Right forelimb (tissue), 1 donor: ENCODE data around the gene DDX47.
A peak's percentile ranks its signal among the peaks of the same experiment; 100 is the strongest.

Experiments
- DNase-seq: peaks from one replicate; pipeline ENCODE4 v3.0.0-alpha.2; 2018

DDX47 gene

DNA sequence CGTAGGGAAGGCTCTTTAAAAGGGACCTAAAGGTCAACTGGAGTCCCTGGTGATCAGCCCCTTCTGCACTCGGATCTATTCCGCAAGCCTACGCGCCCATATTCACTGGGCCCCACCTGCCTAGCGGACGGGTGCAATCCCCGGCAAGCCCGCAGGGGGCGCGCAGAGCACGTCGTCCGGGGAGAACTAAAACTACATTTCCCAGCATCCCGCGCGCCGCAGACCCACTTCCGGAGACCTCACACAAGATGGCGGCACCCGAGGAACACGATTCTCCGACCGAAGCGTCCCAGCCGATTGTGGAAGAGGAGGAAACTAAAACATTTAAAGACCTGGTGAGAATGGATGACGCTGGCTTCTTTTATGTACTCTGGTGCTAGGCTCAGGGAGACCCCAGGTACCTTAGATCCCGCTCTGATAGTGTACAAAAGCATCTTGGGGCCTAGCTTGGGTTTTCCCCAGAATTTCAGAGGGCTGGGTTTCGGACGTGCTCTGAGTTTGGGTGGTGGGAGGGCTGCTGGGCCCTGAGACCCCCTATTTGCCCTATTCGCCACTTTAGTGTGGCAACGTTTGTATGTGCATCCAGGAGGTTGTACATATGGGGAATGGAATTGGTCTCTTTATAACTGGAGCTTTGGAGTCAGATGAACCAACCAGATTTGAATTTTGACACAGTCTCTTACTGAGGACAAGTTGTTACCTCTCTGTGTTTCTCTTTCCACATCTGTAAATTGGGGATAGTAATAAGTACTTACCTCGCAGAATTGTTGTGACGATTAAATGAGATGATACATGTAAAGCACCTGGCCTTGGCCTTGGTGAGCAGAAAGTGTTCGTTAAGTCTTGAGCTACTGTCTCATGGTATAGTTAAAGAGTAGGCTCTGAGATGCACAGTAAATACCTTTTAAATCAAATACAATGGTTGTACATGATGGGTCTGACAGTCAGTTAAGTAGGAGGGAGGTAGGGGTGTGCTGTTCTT lies at the start of gene DDX47:
DDX47 (plus strand) TSS at position 227 of the 982 bp plus-strand sequence; CDS start at position 249, 22 bp downstream.
- peak; percentile 97 for DNase-seq

DNA sequence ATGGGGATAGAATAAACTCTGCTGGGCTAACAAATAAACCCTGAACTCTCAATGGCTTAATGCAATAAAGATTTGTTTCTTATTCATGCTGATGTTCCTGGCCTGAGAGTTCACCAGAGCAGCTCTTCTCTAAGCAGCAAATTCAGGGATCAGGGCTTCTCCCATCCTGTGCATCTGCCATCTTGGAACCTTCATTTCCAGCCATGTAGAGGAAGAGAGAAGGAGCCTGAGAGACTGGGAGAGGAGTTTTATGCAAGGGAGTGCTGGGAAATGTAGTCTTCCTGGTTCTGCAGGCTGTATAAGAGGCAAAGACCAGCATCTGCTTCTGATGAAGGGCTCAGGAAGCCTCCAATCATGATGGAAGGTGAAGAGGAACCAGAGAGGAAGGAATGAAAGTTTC lies 48.3 kb upstream of the DDX47 start:
- no peak for DNase-seq

GRCh38 chr12:12770262-12770661 lies 42.9 kb upstream of the DDX47 start:
- no peak for DNase-seq

GRCh38 chr12:12774791-12775190 lies 38.4 kb upstream of the DDX47 start:
- DNase-seq, result no peak

GRCh38 chr12:12776261-12776660 lies 36.9 kb upstream of the DDX47 start:
- DNase-seq, result no peak

- DNase-seq, result no peak
These were observed 36.1 kb upstream of the DDX47 start for GRCh38 chr12:12777092-12777491.

GRCh38 chr12:12779007-12779406 lies 34.1 kb upstream of the DDX47 start:
- no peak for DNase-seq

- DNase-seq, result no peak
These were observed 33.6 kb upstream of the DDX47 start for GRCh38 chr12:12779529-12779928.

- DNase-seq, result no peak
These were observed 29.0 kb upstream of the DDX47 start for GRCh38 chr12:12784116-12784515.

- no peak for DNase-seq
These were observed 28.0 kb upstream of the DDX47 start, which contains the start of gene APOLD1 for GRCh38 chr12:12784911-12785814. TSS of gene APOLD1 (plus strand) at chr12:12785659. CDS start at chr12:12785692, 33 bp downstream.

DNA sequence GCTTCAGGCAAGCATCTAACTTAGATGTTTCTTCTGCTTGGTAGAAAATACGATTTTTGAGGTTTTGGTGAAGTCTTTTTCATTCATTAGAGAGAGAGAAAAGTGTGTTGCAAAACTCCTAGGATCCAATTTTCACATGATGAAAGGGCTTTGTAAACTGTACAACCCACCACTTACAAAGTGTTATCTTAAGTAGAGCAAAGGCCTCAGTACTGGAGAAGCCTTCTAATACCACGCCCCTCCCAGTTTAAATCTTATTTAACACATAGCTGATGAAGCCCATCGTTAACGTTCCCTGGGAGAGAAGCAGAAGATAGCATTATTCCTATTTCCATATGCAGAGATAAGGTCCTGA lies 26.8 kb upstream of the DDX47 start:
- no peak for DNase-seq

GRCh38 chr12:12786706-12787601 lies 26.2 kb upstream of the DDX47 start:
- DNase-seq, result peak; percentile 89

GRCh38 chr12:12788131-12788530 lies 25.0 kb upstream of the DDX47 start:
- no peak for DNase-seq

GRCh38 chr12:12788675-12789368 lies 24.3 kb upstream of the DDX47 start:
- DNase-seq, result peak; percentile 70

GRCh38 chr12:12790956-12791355 lies 22.2 kb upstream of the DDX47 start:
- DNase-seq, result no peak

GRCh38 chr12:12791756-12792369 lies 21.3 kb upstream of the DDX47 start:
- DNase-seq, result peak; percentile 64

- DNase-seq, result no peak
These were observed 20.7 kb upstream of the DDX47 start for GRCh38 chr12:12792421-12792820.

GRCh38 chr12:12794686-12795085 lies 18.5 kb upstream of the DDX47 start:
- no peak for DNase-seq

- no peak for DNase-seq
These were observed 17.0 kb upstream of the DDX47 start for GRCh38 chr12:12796171-12796570.

GRCh38 chr12:12796928-12797793 lies 16.0 kb upstream of the DDX47 start:
- no peak for DNase-seq
